A549 (cell line): ENCODE measurements around the gene ZSCAN5A.

Experiments
- EHMT2 ChIP-seq: fragments of 200-600 bp; sonication (generic); IDR thresholded peaks from 2 replicates; pipeline ENCODE4 v1.6.1; 2016; ENCODE audit warnings: antibody characterized with exemption, low read depth, mild to moderate bottlenecking, moderate library complexity
- EP300 ChIP-seq, 2 experiments: fragments of >200 bp; sonication (Bioruptor Twin); formaldehyde crosslinking; IDR thresholded peaks; 2 replicates in 1 of 2; 3 replicates in 1 of 2; pipeline ENCODE4 v1.6.1; 2016 to 2017
- MAX ChIP-seq: IDR thresholded peaks from 2 replicates; pipeline ENCODE4 v1.6.1; 2012
- POLR2A ChIP-seq: IDR thresholded peaks from 2 replicates; pipeline ENCODE4 v1.6.1; 2012; ENCODE audit warnings: mild to moderate bottlenecking, low read length
- TF ChIP-seq, protein P1 (sequence below): fragments of >200 bp; sonication (Bioruptor Twin); formaldehyde crosslinking; IDR thresholded peaks from 3 replicates; pipeline ENCODE4 v1.5.1; 2016

- TF ChIP-seq EHMT2 (no peak), MAX (no peak), POLR2A (no peak), EP300 (IDR thresholded peaks at IDR 0.05) (no peak)
- TF ChIP-seq, protein P1, sequence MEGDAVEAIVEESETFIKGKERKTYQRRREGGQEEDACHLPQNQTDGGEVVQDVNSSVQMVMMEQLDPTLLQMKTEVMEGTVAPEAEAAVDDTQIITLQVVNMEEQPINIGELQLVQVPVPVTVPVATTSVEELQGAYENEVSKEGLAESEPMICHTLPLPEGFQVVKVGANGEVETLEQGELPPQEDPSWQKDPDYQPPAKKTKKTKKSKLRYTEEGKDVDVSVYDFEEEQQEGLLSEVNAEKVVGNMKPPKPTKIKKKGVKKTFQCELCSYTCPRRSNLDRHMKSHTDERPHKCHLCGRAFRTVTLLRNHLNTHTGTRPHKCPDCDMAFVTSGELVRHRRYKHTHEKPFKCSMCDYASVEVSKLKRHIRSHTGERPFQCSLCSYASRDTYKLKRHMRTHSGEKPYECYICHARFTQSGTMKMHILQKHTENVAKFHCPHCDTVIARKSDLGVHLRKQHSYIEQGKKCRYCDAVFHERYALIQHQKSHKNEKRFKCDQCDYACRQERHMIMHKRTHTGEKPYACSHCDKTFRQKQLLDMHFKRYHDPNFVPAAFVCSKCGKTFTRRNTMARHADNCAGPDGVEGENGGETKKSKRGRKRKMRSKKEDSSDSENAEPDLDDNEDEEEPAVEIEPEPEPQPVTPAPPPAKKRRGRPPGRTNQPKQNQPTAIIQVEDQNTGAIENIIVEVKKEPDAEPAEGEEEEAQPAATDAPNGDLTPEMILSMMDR, result no peak
These were observed 56.4 kb downstream of the ZSCAN5A start for GRCh38 chr19:56258272-56258671.
